Cardiac septum (tissue), 1 donor: ENCODE measurements around the gene NCDN. TPM values are rescaled to one million over a fixed set of nuclear protein-coding genes. Genes with fewer than 3 reads are reported as not detected.
A peak's percentile ranks its signal among the peaks of the same experiment; 100 is the strongest.

ENCODE experiments used
- DNase-seq: peaks from one replicate; pipeline ENCODE4 v3.0.0-alpha.2; 2020; ENCODE audit warnings: low spot score
- intact Hi-C: fragments of 100-400 bp; cut with DNase I; formaldehyde crosslinking; loops from one replicate; pipeline ENCODE4 v1.14.0; 2022
- long read RNA-seq: library from polyadenylated mRNA; unstranded; transcript quantifications from one replicate; pipeline ENCODE4 v2.0.0, GENCODE V29; 2021
- total RNA-seq: library from RNA; stranded (reverse); fragmentation: NEBNext Ultra II Directional; extraction: Animal tissue kit (Norgen Biotek cat#: 25700); gene quantifications from one replicate; pipeline ENCODE4 v1.2.1, GENCODE V29; 2021
- donor health status: DM: no; HTN: no; CAD: no.

Gene NCDN
- total RNA-seq: 56.0 TPM
- long read RNA-seq, transcript NCDN-201 (8 exons, 3,433 nt): major isoform, 19 of 112 reads
- long read RNA-seq, transcript NCDN-202 (7 exons, 3,683 nt): minor isoform, 12 of 112 reads
- long read RNA-seq, partial matches to known transcripts: 51 of 112 reads
- long read RNA-seq, other reads (novel, unspliced or antisense): 29 of 112 reads

- intact Hi-C loops: loop anchor here (2.0 to 5.0 kb wide), 2 partner anchors 19 to 365 kb away; partner anchors contain the start of gene SFPQ
- peak; percentile 97 for DNase-seq
Measured at GRCh38 chr1:35557611-35558373, at the start of gene NCDN. Gene NCDN (plus strand): TSS chr1:35557799. CDS start chr1:35558191, 392 bp downstream.

DNA sequence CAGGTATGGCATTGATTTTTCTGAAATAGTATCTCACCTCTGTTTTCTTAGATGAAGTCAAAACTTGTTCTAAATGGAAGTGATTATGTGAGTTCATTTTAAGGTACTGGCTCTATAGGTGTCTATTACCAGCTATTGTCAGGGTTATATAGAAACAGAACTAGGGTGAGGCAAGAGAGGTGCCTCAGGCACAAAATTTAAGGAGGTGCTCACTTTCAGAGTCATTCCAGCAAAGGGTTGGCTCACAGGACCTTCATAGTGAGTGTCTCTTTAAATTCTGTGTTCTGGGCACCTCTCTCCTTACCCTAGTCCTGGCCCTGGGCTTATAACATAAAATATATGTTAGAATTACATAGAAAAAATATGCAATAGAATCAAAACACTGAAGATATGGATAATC lies 49.7 kb upstream of the NCDN start:
- intact Hi-C loops: loop anchor here (2.0 kb wide), 1 partner anchor 29 kb away; no protein-coding TSS in a partner anchor
- no peak for DNase-seq

GRCh38 chr1:35509558-35509957 lies 48.0 kb upstream of the NCDN start:
- intact Hi-C loops: loop anchor here (2.0 kb wide), 1 partner anchor 27 kb away; no protein-coding TSS in a partner anchor
- no peak for DNase-seq

DNA sequence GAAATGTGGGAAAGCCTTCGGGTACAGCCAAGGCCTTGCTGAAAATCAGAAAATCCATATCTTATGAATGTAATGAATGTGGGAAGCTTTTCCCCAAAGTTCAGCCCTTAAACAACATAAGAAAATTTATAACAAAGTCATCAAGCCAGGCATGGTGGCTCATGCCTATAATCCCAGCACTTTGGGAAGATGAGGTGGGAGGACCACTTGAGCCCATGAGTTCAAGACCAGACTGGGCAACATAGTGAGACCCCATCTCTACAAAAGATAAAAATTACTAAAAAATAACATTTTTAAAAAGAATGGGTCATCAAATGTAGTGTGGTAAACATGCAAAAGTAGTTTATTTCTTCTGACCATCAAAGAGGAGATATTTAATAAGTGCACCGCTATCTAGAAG lies 46.3 kb upstream of the NCDN start:
- intact Hi-C loops: no loop called here
- DNase-seq: no peak

GRCh38 chr1:35518183-35518582 lies 39.4 kb upstream of the NCDN start:
- intact Hi-C loops: no loop called here
- DNase-seq: no peak

DNA sequence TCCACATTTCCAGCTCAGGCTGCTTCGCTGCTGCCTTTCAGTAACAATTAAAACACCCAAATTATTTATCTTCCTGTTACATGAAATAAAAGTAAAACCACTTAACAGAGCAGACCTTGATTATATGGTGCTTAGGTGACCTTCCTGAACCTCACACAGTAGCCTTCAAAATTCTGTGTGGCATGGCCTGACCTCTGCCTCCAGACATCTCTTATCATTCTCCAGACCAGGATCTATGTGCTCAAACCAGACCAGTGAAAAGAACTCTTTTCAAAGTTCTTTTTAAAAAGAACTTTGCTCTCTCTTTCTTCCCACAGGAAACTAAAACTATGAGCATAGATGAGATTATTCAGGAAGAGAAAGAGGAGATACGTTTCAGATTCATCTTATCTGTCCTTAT lies 38.2 kb upstream of the NCDN start:
- DNase-seq: no peak
- intact Hi-C loops: no loop called here

GRCh38 chr1:35524106-35524505 lies 33.5 kb upstream of the NCDN start:
- intact Hi-C loops: no loop called here
- DNase-seq: no peak

DNA sequence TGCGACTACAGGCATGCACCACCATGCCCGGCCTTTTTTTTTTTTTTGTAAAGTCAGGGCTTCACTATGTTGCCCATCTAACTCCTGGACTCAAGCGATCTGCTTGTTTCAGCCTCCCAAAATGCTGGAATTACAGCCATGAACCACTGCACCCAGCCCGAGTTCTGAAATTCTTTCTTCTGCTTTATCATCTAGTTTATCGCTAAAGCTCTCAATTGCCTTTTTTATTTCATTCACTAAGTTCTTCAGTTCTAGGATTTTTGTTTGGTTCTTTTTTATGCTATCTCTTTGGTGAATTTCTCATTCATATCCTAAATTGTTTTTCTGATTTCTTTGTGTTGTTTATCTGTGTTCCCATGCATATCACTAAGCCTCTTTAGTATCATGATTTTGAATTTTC lies 27.4 kb upstream of the NCDN start:
- DNase-seq: no peak
- intact Hi-C loops: no loop called here

- DNase-seq: no peak
Measured at GRCh38 chr1:35530946-35531345, 26.7 kb upstream of the NCDN start.

GRCh38 chr1:35531368-35531767 lies 26.2 kb upstream of the NCDN start:
- intact Hi-C loops: no loop called here
- DNase-seq: no peak

More at GRCh38 chr1:35530946-35531345, 26.7 kb upstream of the NCDN start:
- intact Hi-C loops: no loop called here

GRCh38 chr1:35532497-35533223 lies 24.9 kb upstream of the NCDN start:
- DNase-seq: no peak
- intact Hi-C loops: no loop called here

- intact Hi-C loops: no loop called here
- no peak for DNase-seq
Measured at GRCh38 chr1:35533586-35533985, 24.0 kb upstream of the NCDN start.

- no peak for DNase-seq
- intact Hi-C loops: no loop called here
Measured at GRCh38 chr1:35535243-35535642, 22.4 kb upstream of the NCDN start.

- intact Hi-C loops: loop anchor here (2.0 kb wide), 1 partner anchor 28 kb away; no protein-coding TSS in a partner anchor
Measured at GRCh38 chr1:35536556-35537162, 20.9 kb upstream of the NCDN start.

GRCh38 chr1:35537806-35538205 lies 19.8 kb upstream of the NCDN start:
- DNase-seq: no peak
- intact Hi-C loops: loop anchor here (2.0 kb wide), 2 partner anchors 21 to 29 kb away; no protein-coding TSS in a partner anchor

More at GRCh38 chr1:35536556-35537162, 20.9 kb upstream of the NCDN start:
- DNase-seq: no peak

DNA sequence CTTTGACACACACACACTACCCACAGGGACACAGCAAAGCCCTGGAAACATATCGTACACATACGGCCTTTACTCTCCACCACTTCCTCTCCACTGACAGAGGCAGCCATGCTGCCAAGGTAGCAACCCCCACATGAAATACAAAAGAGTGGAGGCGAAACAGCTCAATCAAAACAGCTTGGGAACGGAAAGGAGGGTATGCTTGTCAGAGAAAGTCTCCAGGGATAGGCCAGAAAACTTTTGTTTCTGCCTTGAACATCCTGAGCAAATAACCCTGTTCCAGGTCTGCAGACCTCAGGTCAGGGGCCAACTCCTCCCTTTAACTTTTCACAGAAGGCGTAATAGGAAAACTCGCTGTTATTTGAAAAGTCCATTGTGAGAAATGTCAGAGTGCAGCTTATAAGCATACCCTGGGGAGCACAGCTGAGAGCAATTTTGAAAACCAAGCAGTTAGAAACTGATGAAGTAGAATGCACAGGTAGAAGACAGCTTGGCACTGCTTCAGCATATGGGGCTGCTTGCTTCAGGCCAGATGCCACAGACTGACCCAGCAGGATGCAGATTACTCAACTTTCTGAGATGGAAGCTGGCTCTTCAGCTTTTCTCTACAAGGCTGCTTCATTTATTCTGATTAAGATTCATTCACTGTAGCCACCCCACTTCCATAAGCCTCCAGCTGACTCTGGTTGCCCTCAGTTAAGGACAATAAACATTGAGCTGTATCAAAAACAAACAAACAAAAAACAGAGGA lies 18.4 kb upstream of the NCDN start:
- intact Hi-C loops: loop anchor here (2.0 kb wide), 1 partner anchor 20 kb away; no protein-coding TSS in a partner anchor
- DNase-seq: no peak

DNA sequence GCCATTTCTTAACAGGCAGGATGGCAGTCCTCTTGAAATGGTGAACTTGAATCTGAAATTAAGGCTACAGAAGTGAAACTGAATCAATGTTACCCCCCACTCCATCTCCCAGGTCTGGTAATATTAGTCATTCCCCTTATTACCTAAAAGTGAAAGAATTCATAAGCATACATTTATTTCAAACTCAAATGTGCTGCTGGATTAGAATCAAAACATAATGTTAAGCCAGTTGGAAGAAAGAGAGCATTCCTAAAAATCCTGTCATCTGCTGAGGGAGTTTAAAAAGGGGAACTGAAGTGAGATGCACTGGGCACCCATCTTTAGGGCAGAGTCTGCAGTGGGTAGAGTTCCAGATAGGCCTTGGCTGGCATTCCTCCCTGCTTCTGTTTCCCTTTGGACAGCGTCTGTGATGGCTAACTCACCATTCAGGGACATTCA lies 17.8 kb upstream of the NCDN start:
- intact Hi-C loops: loop anchor here (2.0 kb wide), 1 partner anchor 19 kb away; no protein-coding TSS in a partner anchor
- DNase-seq: no peak

DNA sequence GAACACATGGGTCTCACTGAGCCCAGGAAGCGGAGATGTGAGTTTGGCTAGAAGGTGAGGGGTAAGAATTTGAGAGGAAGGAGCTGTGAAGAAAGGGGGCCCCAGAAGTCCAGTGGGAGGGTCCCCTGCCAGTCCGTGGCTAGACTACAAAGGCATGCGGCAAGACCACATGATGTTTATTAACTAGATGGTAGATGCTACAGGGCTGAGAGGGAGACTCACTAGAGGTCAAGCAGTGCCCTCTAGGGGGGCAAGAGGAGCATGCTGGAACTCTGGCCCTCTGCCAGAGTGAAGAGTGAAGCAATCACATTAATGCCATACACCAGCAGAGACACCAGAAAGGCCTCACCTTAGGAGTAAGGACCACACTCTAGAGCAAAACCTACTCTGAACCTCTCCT lies 12.6 kb upstream of the NCDN start:
- DNase-seq: no peak
- intact Hi-C loops: no loop called here

- intact Hi-C loops: no loop called here
- DNase-seq: no peak
Measured at GRCh38 chr1:35546614-35547013, 11.0 kb upstream of the NCDN start.
